ENCODE results near the gene MUCL3. TPM values are rescaled to one million over a fixed set of nuclear protein-coding genes. Genes with fewer than 3 reads are reported as not detected.

MUCL3 gene
- total RNA-seq, 1 experiment from 2014 or later: 0.15 TPM

GRCh38 chr6:30895343-30895742 lies 45.4 kb upstream of the MUCL3 start:
- ChIA-PET POLR2A (interaction anchor here (1.0 to 1.4 kb wide), 2 partner anchors 10 to 11 kb away, joined by 4 read pairs; partner anchors contain the start of gene DDR1), RAD21 (ENCODE audit: low non-redundant PET in 1 of 2, low total read pairs in 2 of 2, uncharacterized antibody in 2 of 2, unreplicated experiment in 2 of 2) (no interaction called here), CTCF (no interaction called here)
- H3K9me3 ChIP-seq (ENCODE audit: control insufficient read depth in 1 of 2, insufficient read depth in 1 of 2, low read depth in 1 of 2, low read length in 2 of 2): no peaks in the 10 kb centered on the region
- H3K4me1 ChIP-seq (ENCODE audit: control insufficient read depth in 1 of 2, insufficient read depth in 2 of 2, low read length in 2 of 2): no peaks in the 10 kb centered on the region
- BruUV-seq (replicated peaks): no TSS peak
- no peaks in the 10 kb centered on the region for H3K9me2 ChIP-seq (ENCODE audit: insufficient read depth)
- peaks cover 64 to 67% of the 10 kb centered on the region in 2 experiments for H3K36me3 ChIP-seq (ENCODE audit: control insufficient read depth in 1 of 2, insufficient read depth in 2 of 2, low read length in 2 of 2)
- no peak overlapping the region for H3K4me3 ChIP-seq (replicated peaks in 1 of 2; ENCODE audit: low read depth in 1 of 2, low read length in 2 of 2)
- DNase-seq (ENCODE audit: low read depth, low spot score) (no peak), ATAC-seq (no peak)
- TF ChIP-seq EGR1 (IDR thresholded peaks at IDR 0.05; ENCODE audit: low read depth) (no peak), JUND (IDR thresholded peaks at IDR 0.05) (no peak), CEBPB (IDR thresholded peaks at IDR 0.05; ENCODE audit: low read depth) (no peak), SIN3A (IDR thresholded peaks at IDR 0.05; ENCODE audit: low read depth) (no peak), REST (IDR thresholded peaks at IDR 0.05; ENCODE audit: low read depth) (no peak), ZBTB33 (IDR thresholded peaks at IDR 0.05; ENCODE audit: extremely low read depth, insufficient replicate concordance, low read length) (no peak), ZNF274 (IDR thresholded peaks at IDR 0.05; ENCODE audit: low read depth, low read length) (no peak), ZFX (IDR thresholded peaks at IDR 0.05) (no peak), FOSL1 (IDR thresholded peaks at IDR 0.05; ENCODE audit: low read depth) (no peak), MAX (IDR thresholded peaks at IDR 0.05) (no peak), TCF7L2 (IDR thresholded peaks at IDR 0.05; ENCODE audit: borderline replicate concordance, extremely low read depth, insufficient read depth, insufficient read length) (no peak), SRF (IDR thresholded peaks at IDR 0.05; ENCODE audit: low read depth) (no peak)
- TF ChIP-seq, protein P1, sequence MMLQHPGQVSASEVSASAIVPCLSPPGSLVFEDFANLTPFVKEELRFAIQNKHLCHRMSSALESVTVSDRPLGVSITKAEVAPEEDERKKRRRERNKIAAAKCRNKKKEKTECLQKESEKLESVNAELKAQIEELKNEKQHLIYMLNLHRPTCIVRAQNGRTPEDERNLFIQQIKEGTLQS (IDR thresholded peaks at IDR 0.05): no peak
- TF ChIP-seq, protein P2, sequence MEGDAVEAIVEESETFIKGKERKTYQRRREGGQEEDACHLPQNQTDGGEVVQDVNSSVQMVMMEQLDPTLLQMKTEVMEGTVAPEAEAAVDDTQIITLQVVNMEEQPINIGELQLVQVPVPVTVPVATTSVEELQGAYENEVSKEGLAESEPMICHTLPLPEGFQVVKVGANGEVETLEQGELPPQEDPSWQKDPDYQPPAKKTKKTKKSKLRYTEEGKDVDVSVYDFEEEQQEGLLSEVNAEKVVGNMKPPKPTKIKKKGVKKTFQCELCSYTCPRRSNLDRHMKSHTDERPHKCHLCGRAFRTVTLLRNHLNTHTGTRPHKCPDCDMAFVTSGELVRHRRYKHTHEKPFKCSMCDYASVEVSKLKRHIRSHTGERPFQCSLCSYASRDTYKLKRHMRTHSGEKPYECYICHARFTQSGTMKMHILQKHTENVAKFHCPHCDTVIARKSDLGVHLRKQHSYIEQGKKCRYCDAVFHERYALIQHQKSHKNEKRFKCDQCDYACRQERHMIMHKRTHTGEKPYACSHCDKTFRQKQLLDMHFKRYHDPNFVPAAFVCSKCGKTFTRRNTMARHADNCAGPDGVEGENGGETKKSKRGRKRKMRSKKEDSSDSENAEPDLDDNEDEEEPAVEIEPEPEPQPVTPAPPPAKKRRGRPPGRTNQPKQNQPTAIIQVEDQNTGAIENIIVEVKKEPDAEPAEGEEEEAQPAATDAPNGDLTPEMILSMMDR (IDR thresholded peaks at IDR 0.05 in 2 of 3, conservative IDR thresholded peaks at IDR 0.05 in 1 of 3; ENCODE audit: borderline replicate concordance in 1 of 3, insufficient read depth in 1 of 3, low read depth in 2 of 3, low read length in 2 of 3): no peak
- no peak overlapping the region for H2AFZ ChIP-seq (ENCODE audit: low read depth, low read length, poor library complexity, severe bottlenecking)
- no peak overlapping the region for H3K9ac ChIP-seq (ENCODE audit: low read length)
- no peak overlapping the region for H3K27ac ChIP-seq (ENCODE audit: low read depth, low read length)
- H3K27me3 ChIP-seq (ENCODE audit: insufficient read depth, low read length): no peaks in the 10 kb centered on the region
- intact Hi-C loops (cut with micrococcal nuclease): no loop called here
- no peak overlapping the region for H3K4me2 ChIP-seq (ENCODE audit: low read length)
- no peaks in the 10 kb centered on the region for H4K20me1 ChIP-seq (ENCODE audit: insufficient read depth)
- H3K79me2 ChIP-seq (ENCODE audit: insufficient read depth, low read length): peaks cover 8% of the 10 kb centered on the region; the same call in 1 of the 2 replicates
